Right atrium auricular region (tissue), 2 donors: ENCODE measurements around the gene PHLDA2. TPM values are rescaled to one million over a fixed set of nuclear protein-coding genes. Genes with fewer than 3 reads are reported as not detected.
A peak's percentile ranks its signal among the peaks of the same experiment; 100 is the strongest.

Experiments
- DNase-seq: peaks from one replicate; pipeline ENCODE4 v3.0.0-alpha.2; 2019; ENCODE audit warnings: low spot score
- H3K27ac ChIP-seq, 2 donors: fragments of 200-600 bp; sonication (generic); 1 replicate in 1 of 2; 2 replicates in 1 of 2; pipeline ENCODE4 v1.5.1; 2016 to 2019
- H3K27me3 ChIP-seq, 2 donors: fragments of 200-600 bp; sonication (generic); one replicate each; pipeline versions ENCODE4 v1.5.1 to v1.6.0; 2017 to 2019
- H3K36me3 ChIP-seq: fragments of 200-600 bp; sonication (generic); one replicate; pipeline ENCODE4 v1.5.1; 2016
- H3K4me1 ChIP-seq, 2 donors: fragments of 200-600 bp; sonication (generic); one replicate each; pipeline versions ENCODE4 v1.5.1 to v1.6.0; 2017 to 2019
- H3K4me3 ChIP-seq, 2 donors: fragments of 200-600 bp; sonication (generic); 1 replicate in 1 of 2; 2 replicates in 1 of 2; pipeline ENCODE4 v1.5.1; 2017 to 2019; ENCODE audit warnings: mild to moderate bottlenecking in 1 of 2, moderate library complexity in 1 of 2
- H3K9me3 ChIP-seq, 2 donors: fragments of 200-600 bp; sonication (generic); one replicate each; pipeline ENCODE4 v1.5.1; 2019
- total RNA-seq, 2 donors: library from RNA; depleted of rRNA; stranded (reverse); fragments of >200 nt; gene quantifications; one replicate each; pipeline ENCODE4 v1.1.0, GENCODE V29; 2016
- TF ChIP-seq, protein P1 (sequence below), 2 donors: fragments of 200-600 bp; sonication (generic); IDR thresholded peaks; one replicate each; pipeline ENCODE4 v1.5.1; 2019; ENCODE audit warnings: antibody characterized with exemption in 2 of 2

The PHLDA2 gene
- total RNA-seq, 2 donors from 2014 or later: 1.8 to 2.6 TPM

DNA sequence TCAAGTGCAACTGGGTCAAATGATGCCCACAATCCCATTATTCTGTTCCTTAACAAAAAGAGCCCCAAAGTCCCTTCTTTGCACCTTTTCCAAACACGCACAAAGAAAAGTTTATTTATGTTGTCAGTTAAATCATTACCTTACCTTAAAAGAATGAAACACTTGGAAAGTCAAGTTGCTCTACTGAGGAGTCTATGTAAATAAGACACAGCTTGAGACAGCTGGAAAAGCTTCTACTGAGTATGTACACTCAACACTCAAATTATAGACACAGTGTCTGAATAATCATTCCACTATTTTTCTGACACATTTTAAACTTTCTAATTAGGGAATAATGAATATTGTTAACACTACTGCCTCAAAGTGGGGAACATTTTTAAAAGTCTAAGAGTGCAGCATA lies 21.6 kb upstream of the PHLDA2 start:
- Histone ChIP-seq H3K4me3 (no peak overlapping the region), H3K27me3 (no peaks in the 10 kb centered on the region), H3K36me3 (peaks cover 67% of the 10 kb centered on the region), H3K9me3 (no peaks in the 10 kb centered on the region), H3K27ac (no peak overlapping the region), H3K4me1 (peaks cover 0 to 9% of the 10 kb centered on the region in 2 donors)
- TF ChIP-seq, protein P1, sequence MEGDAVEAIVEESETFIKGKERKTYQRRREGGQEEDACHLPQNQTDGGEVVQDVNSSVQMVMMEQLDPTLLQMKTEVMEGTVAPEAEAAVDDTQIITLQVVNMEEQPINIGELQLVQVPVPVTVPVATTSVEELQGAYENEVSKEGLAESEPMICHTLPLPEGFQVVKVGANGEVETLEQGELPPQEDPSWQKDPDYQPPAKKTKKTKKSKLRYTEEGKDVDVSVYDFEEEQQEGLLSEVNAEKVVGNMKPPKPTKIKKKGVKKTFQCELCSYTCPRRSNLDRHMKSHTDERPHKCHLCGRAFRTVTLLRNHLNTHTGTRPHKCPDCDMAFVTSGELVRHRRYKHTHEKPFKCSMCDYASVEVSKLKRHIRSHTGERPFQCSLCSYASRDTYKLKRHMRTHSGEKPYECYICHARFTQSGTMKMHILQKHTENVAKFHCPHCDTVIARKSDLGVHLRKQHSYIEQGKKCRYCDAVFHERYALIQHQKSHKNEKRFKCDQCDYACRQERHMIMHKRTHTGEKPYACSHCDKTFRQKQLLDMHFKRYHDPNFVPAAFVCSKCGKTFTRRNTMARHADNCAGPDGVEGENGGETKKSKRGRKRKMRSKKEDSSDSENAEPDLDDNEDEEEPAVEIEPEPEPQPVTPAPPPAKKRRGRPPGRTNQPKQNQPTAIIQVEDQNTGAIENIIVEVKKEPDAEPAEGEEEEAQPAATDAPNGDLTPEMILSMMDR (IDR thresholded peaks at IDR 0.05): no peak
- no peak for DNase-seq

DNA sequence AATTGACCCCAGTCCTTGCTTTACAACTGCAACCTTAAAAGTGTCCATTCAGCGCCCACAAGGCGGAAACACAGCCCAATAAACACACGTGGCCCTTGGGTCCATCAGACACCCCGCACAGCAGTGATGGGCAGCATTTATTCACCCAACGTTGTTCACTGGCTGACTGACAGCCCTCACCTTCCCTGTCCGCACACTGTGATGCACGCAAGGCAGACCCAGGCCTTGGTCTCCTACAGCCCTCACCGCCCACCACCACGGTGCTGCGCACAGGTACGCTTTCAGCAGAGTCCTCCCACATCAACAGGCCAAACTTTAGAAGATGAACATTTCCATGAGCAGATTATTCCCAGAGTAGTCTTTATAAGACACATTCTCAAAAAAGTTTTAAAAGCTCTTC lies 20.7 kb upstream of the PHLDA2 start:
- peaks cover 0 to 17% of the 10 kb centered on the region in 2 donors for H3K4me1 ChIP-seq
- peaks cover 58% of the 10 kb centered on the region for H3K36me3 ChIP-seq
- no peak overlapping the region for H3K4me3 ChIP-seq
- TF ChIP-seq, protein P1 (IDR thresholded peaks at IDR 0.05): no peak
- no peaks in the 10 kb centered on the region for H3K9me3 ChIP-seq
- H3K27ac ChIP-seq: no peak overlapping the region
- H3K27me3 ChIP-seq: no peaks in the 10 kb centered on the region
- DNase-seq: no peak

DNA sequence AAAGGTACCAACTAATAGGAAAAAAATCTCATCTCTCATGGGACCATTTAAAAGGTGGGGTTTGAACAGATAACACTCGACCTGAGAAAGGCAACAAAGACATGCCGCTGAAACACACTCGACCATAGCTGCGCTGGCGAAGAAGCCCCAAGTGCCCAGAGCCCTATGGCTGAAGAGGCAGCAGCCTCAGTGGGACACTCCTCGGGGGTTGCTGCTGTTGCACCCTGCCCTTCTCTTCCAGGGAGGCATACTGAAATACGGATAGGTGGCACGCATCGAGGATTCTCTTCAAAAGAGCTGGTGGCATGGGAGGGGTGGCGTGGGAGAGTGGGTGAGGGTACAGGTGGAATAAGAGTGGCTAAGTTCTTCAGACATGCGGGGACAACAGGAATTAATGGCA lies 18.5 kb upstream of the PHLDA2 start:
- TF ChIP-seq, protein P1 (IDR thresholded peaks at IDR 0.05): no peak
- Histone ChIP-seq H3K27me3 (no peaks in the 10 kb centered on the region), H3K4me3 (no peak overlapping the region), H3K4me1 (peaks cover 0 to 34% of the 10 kb centered on the region in 2 donors), H3K27ac (no peak overlapping the region), H3K36me3 (peaks cover 36% of the 10 kb centered on the region), H3K9me3 (no peaks in the 10 kb centered on the region)
- DNase-seq: no peak

DNA sequence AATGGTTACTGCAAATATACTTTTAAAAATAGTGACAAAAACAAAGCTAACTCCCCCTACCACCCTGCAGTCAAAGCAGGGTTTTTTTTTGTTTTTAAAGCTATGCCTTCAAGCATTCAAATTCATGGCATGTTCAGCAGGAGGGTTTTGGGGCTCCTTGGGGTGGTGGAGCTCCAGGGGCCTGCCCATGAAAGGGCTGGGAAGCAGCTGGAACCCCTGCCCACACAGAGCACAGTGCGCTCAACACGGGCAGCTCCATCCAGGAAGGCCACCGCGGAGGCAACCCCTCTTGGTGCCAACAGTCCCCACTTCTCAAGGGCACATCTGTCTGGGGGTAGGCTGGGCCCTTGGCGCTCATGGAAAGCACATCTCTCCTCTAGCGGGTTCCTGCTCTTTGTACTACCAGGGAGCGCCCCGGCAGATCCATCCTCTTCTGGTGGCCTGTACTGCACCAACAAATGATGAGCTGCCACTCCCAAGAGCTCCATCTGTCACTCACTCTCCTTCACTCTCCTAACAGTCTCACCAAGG lies 16.6 kb upstream of the PHLDA2 start:
- Histone ChIP-seq H3K27ac (peak overlapping the region in 1 of 2 donors; percentile 62), H3K4me3 (no peak overlapping the region), H3K36me3 (peaks cover 17% of the 10 kb centered on the region), H3K27me3 (no peaks in the 10 kb centered on the region), H3K9me3 (no peaks in the 10 kb centered on the region), H3K4me1 (peaks cover 0 to 40% of the 10 kb centered on the region in 2 donors)
- TF ChIP-seq, protein P1 (IDR thresholded peaks at IDR 0.05): no peak
- no peak for DNase-seq

DNA sequence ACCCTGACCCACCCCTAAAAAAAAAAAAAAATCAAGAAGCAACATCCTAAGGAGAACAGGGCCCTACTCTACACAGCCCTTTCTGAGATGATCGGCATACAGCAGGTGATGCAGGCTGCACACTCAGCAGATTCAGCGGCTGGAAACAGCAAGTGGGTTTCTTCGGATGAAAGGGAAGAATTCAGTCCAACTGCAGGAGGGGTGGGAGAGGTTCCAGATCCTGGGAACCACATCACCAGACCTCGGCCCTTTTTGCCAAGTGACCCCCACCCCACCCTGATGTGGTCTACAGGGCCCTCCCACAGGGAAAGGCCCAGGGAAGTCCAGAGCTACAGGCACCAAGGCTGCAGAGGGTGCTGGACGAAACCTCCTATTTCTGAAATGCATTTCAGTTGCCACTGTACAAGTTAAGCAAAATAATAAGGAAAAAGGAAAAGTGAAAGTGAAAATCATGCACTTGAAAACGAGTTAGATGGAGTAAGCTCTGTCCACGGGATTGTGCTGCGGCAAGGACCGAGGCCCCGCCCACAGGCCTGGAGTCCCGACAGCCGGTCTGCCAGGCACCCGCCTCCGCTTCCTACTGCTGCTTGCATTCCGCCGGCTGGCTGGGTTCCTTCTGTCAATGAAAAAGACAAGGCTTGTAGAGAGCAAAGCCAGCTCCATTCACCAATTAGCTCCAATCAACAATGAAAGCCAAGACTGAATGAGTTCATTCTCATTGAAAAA lies 16.0 kb upstream of the PHLDA2 start:
- DNase-seq: peak; percentile 93
- Histone ChIP-seq H3K36me3 (peaks cover 10% of the 10 kb centered on the region), H3K4me1 (peaks cover 0 to 47% of the 10 kb centered on the region in 2 donors), H3K27ac (peak overlapping the region; percentile 27 to 62), H3K27me3 (no peaks in the 10 kb centered on the region), H3K4me3 (peak overlapping the region in 1 of 2 donors; percentile 18), H3K9me3 (no peaks in the 10 kb centered on the region)
- TF ChIP-seq, protein P1 (IDR thresholded peaks at IDR 0.05): no peak
